Loucy (cell line): ENCODE results near the gene ATP5F1B.

Experiments used
- H2AFZ ChIP-seq: fragments of 200-600 bp; sonication (generic); 2 replicates; pipeline ENCODE4 v1.6.0; 2016; ENCODE audit warnings: antibody characterized with exemption, mild to moderate bottlenecking, low read length, moderate library complexity
- H3F3A ChIP-seq: fragments of 200-600 bp; 2 replicates; pipeline ENCODE4 v1.6.0; 2016; ENCODE audit warnings: antibody characterized with exemption, low read depth, mild to moderate bottlenecking
- H3K27me3 ChIP-seq: fragments of 200-600 bp; sonication (generic); 2 replicates; pipeline ENCODE4 v1.6.1; 2014; ENCODE audit warnings: low read length, mild to moderate bottlenecking; ENCODE audit not compliant: insufficient read depth, poor library complexity, severe bottlenecking
- H3K36me3 ChIP-seq: fragments of 200-600 bp; sonication (generic); 2 replicates; pipeline ENCODE4 v1.6.1; 2016; ENCODE audit warnings: low read length; ENCODE audit not compliant: insufficient read depth
- H3K4me1 ChIP-seq: fragments of 200-600 bp; sonication (generic); 2 replicates; pipeline ENCODE4 v1.5.1; 2014; ENCODE audit warnings: low read length, mild to moderate bottlenecking; ENCODE audit not compliant: insufficient read depth, poor library complexity, severe bottlenecking
- H3K4me2 ChIP-seq: fragments of 200-600 bp; sonication (generic); 2 replicates; pipeline ENCODE4 v1.6.0; 2014; ENCODE audit warnings: antibody characterized with exemption, low read length, low read depth, mild to moderate bottlenecking; ENCODE audit not compliant: poor library complexity, severe bottlenecking
- H3K4me3 ChIP-seq: fragments of 200-600 bp; sonication (generic); 2 replicates; pipeline ENCODE4 v1.5.1; 2014; ENCODE audit warnings: low read length, mild to moderate bottlenecking, mixed read lengths; ENCODE audit not compliant: poor library complexity, severe bottlenecking
- H3K79me2 ChIP-seq: fragments of 200-600 bp; sonication (generic); 2 replicates; pipeline ENCODE4 v1.6.1; 2014; ENCODE audit warnings: low read length; ENCODE audit not compliant: insufficient read depth
- H3K9ac ChIP-seq: fragments of 200-600 bp; sonication (generic); 2 replicates; pipeline ENCODE4 v1.6.0; 2014; ENCODE audit warnings: mild to moderate bottlenecking, low read depth, low read length, moderate library complexity; ENCODE audit not compliant: poor library complexity, severe bottlenecking
- H3K9me2 ChIP-seq: fragments of 200-600 bp; sonication (generic); replicated peaks from 2 replicates; pipeline ENCODE4 v1.6.1; 2016; ENCODE audit warnings: low read depth, low read length, mixed read lengths
- H3K9me3 ChIP-seq: fragments of 200-600 bp; sonication (generic); 2 replicates; pipeline ENCODE4 v1.6.1; 2014; ENCODE audit warnings: mild to moderate bottlenecking, antibody characterized with exemption, low read length, low read depth; ENCODE audit not compliant: insufficient read depth
- H4K20me1 ChIP-seq: fragments of 200-600 bp; sonication (generic); 2 replicates; pipeline ENCODE4 v1.6.0; 2014; ENCODE audit warnings: antibody characterized with exemption, low read length, mild to moderate bottlenecking; ENCODE audit not compliant: insufficient read depth, poor library complexity, severe bottlenecking
- CTCF ChIP-seq: fragments of 200-600 bp; sonication (generic); conservative IDR thresholded peaks from 2 replicates; pipeline ENCODE4 v1.5.1; 2014; ENCODE audit warnings: mild to moderate bottlenecking, antibody characterized with exemption, low read length
- EZH2phosphoT487 ChIP-seq: fragments of 200-600 bp; IDR thresholded peaks from 2 replicates; pipeline ENCODE4 v1.6.1; 2018; ENCODE audit warnings: antibody characterized with exemption, mild to moderate bottlenecking, moderate library complexity, borderline replicate concordance

ATP5F1B gene

GRCh38 chr12:56622535-56622934 lies 23.2 kb downstream of the ATP5F1B start:
- Histone ChIP-seq H4K20me1 (peaks cover 73% of the 10 kb centered on the region), H3K36me3 (peaks cover 16% of the 10 kb centered on the region; the same call in 1 of the 2 replicates)

GRCh38 chr12:56616925-56617324 lies 28.9 kb downstream of the ATP5F1B start:
- Histone ChIP-seq H3F3A (no peaks in the 10 kb centered on the region), H3K27me3 (no peaks in the 10 kb centered on the region), H3K4me1 (peaks cover 11% of the 10 kb centered on the region), H3K4me2 (no peak overlapping the region), H3K36me3 (peaks cover 70% of the 10 kb centered on the region; the same call in 1 of the 2 replicates), H3K9ac (no peak overlapping the region), H3K4me3 (no peak overlapping the region), H2AFZ (no peak overlapping the region), H3K79me2 (peaks cover 48% of the 10 kb centered on the region), H3K9me2 (no peaks in the 10 kb centered on the region), H4K20me1 (peaks cover 36% of the 10 kb centered on the region), H3K9me3 (no peaks in the 10 kb centered on the region)
- TF ChIP-seq CTCF (no peak), EZH2phosphoT487 (no peak)

More at GRCh38 chr12:56622535-56622934, 23.2 kb downstream of the ATP5F1B start:
- Histone ChIP-seq H3K4me1 (peaks cover 36% of the 10 kb centered on the region), H3F3A (no peaks in the 10 kb centered on the region), H3K4me3 (no peak overlapping the region), H3K9ac (no peak overlapping the region), H3K9me3 (no peaks in the 10 kb centered on the region), H3K9me2 (no peaks in the 10 kb centered on the region), H2AFZ (no peak overlapping the region), H3K79me2 (peaks cover 99% of the 10 kb centered on the region), H3K27me3 (no peaks in the 10 kb centered on the region), H3K4me2 (no peak overlapping the region)
- no peak for TF ChIP-seq CTCF
- no peak for TF ChIP-seq EZH2phosphoT487

- Histone ChIP-seq H3K4me3 (no peak overlapping the region), H3K4me2 (no peak overlapping the region), H3K9me3 (no peaks in the 10 kb centered on the region), H3K9me2 (no peaks in the 10 kb centered on the region), H3K27me3 (no peaks in the 10 kb centered on the region), H3F3A (no peaks in the 10 kb centered on the region), H2AFZ (no peak overlapping the region), H3K9ac (no peak overlapping the region), H3K4me1 (peaks cover 5% of the 10 kb centered on the region), H3K36me3 (peaks cover 77% of the 10 kb centered on the region; the same call in 1 of the 2 replicates), H4K20me1 (peaks cover 29% of the 10 kb centered on the region), H3K79me2 (peaks cover 42% of the 10 kb centered on the region)
- no peak for TF ChIP-seq EZH2phosphoT487
- no peak for TF ChIP-seq CTCF
Observed at GRCh38 chr12:56616244-56616643, 29.5 kb downstream of the ATP5F1B start.
